T-helper 17 cell (primary cell): ENCODE results near the gene APOB. TPM values are rescaled to one million over a fixed set of nuclear protein-coding genes. Genes with fewer than 3 reads are reported as not detected.

Experiments
- ATAC-seq: fragments of 150-1000 bp; cut with Tn5 transposase; 2 replicates; pipeline ENCODE4 v1.10.0; 2021; ENCODE audit warnings: mild to moderate bottlenecking, moderate library complexity
- DNase-seq, 3 donors: peaks; one replicate each; pipeline versions ENCODE4 v3.0.0 to v3.0.0-alpha.2; 2020 to 2021
- H3K9me3 ChIP-seq: one replicate; pipeline ENCODE4 v1.7.0; 2013; ENCODE audit warnings: low read length, mild to moderate bottlenecking; ENCODE audit not compliant: control insufficient read depth, poor library complexity, severe bottlenecking
- H3K27ac Mint-ChIP-seq: one replicate; pipeline ENCODE4 v1.8.0; 2022; ENCODE audit warnings: mild to moderate bottlenecking, moderate library complexity, mixed read lengths
- H3K27me3 Mint-ChIP-seq: one replicate; pipeline ENCODE4 v1.8.0; 2022; ENCODE audit warnings: mixed read lengths
- H3K36me3 Mint-ChIP-seq: one replicate; pipeline ENCODE4 v1.8.0; 2022; ENCODE audit warnings: low read depth, mixed read lengths
- H3K4me1 Mint-ChIP-seq: one replicate; pipeline ENCODE4 v1.8.0; 2022; ENCODE audit warnings: mild to moderate bottlenecking, mixed read lengths
- H3K4me3 Mint-ChIP-seq: one replicate; pipeline ENCODE4 v1.8.0; 2022; ENCODE audit warnings: mild to moderate bottlenecking, moderate library complexity, mixed read lengths
- total RNA-seq, 4 donors: library from RNA in 2 of 4; stranded (reverse) in 2 of 4; gene quantifications; one replicate each; pipeline ENCODE4 v1.2.3 and lab custom pipeline; 2022 to 2026

The APOB gene
- total RNA-seq, 2 donors from 2014 or later, result not detected

- H3K27ac Mint-ChIP-seq, result no peak overlapping the region
- DNase-seq (no peak), ATAC-seq (no peak)
- H3K36me3 Mint-ChIP-seq, result peaks cover 3% of the 10 kb centered on the region
- H3K27me3 Mint-ChIP-seq, result peaks cover 53% of the 10 kb centered on the region
- H3K4me3 Mint-ChIP-seq, result no peak overlapping the region
- H3K4me1 Mint-ChIP-seq, result no peaks in the 10 kb centered on the region
- H3K9me3 ChIP-seq, result no peaks in the 10 kb centered on the region
Measured at GRCh38 chr2:20970068-20970467, 73.8 kb downstream of the APOB start.

- no peaks in the 10 kb centered on the region for H3K4me1 Mint-ChIP-seq
- no peak for DNase-seq
- no peak overlapping the region for H3K27ac Mint-ChIP-seq
- no peak overlapping the region for H3K4me3 Mint-ChIP-seq
- ATAC-seq, result no peak
- peaks cover 3% of the 10 kb centered on the region for H3K36me3 Mint-ChIP-seq
- H3K27me3 Mint-ChIP-seq, result peaks cover 66% of the 10 kb centered on the region
- H3K9me3 ChIP-seq, result no peaks in the 10 kb centered on the region
Measured at GRCh38 chr2:20966061-20966595, 77.7 kb downstream of the APOB start.

- peaks cover 70% of the 10 kb centered on the region for H3K27me3 Mint-ChIP-seq
- H3K4me3 Mint-ChIP-seq, result no peak overlapping the region
- H3K4me1 Mint-ChIP-seq, result no peaks in the 10 kb centered on the region
- H3K27ac Mint-ChIP-seq, result no peak overlapping the region
- H3K36me3 Mint-ChIP-seq, result peaks cover under 1% of the 10 kb centered on the region
- no peaks in the 10 kb centered on the region for H3K9me3 ChIP-seq
- ATAC-seq, result no peak
- no peak for DNase-seq
Measured at GRCh38 chr2:20965221-20965620, 78.7 kb downstream of the APOB start.

- no peak overlapping the region for H3K4me3 Mint-ChIP-seq
- H3K27ac Mint-ChIP-seq, result no peak overlapping the region
- ATAC-seq, result no peak
- H3K9me3 ChIP-seq, result no peaks in the 10 kb centered on the region
- H3K36me3 Mint-ChIP-seq, result no peaks in the 10 kb centered on the region
- no peaks in the 10 kb centered on the region for H3K4me1 Mint-ChIP-seq
- DNase-seq, result no peak
- H3K27me3 Mint-ChIP-seq, result peaks cover 68% of the 10 kb centered on the region
Measured at GRCh38 chr2:20963867-20964266, 80.0 kb downstream of the APOB start.

GRCh38 chr2:20962939-20963557 lies 80.8 kb downstream of the APOB start:
- Mint-ChIP-seq H3K36me3 (no peaks in the 10 kb centered on the region), H3K4me3 (no peak overlapping the region), H3K4me1 (no peaks in the 10 kb centered on the region), H3K27ac (no peak overlapping the region), H3K27me3 (peaks cover 65% of the 10 kb centered on the region)
- DNase-seq (peak; percentile 49 to 57 (median 51)), ATAC-seq (peak; percentile 74)
- H3K9me3 ChIP-seq, result no peaks in the 10 kb centered on the region

GRCh38 chr2:20961858-20962257 lies 82.0 kb downstream of the APOB start:
- no peaks in the 10 kb centered on the region for H3K9me3 ChIP-seq
- Mint-ChIP-seq H3K36me3 (no peaks in the 10 kb centered on the region), H3K4me1 (no peaks in the 10 kb centered on the region), H3K27me3 (peaks cover 57% of the 10 kb centered on the region), H3K27ac (no peak overlapping the region), H3K4me3 (no peak overlapping the region)
- DNase-seq (no peak), ATAC-seq (no peak)

GRCh38 chr2:20960003-20960402 lies 83.9 kb downstream of the APOB start:
- Mint-ChIP-seq H3K27me3 (peaks cover 42% of the 10 kb centered on the region), H3K36me3 (no peaks in the 10 kb centered on the region), H3K4me1 (no peaks in the 10 kb centered on the region), H3K4me3 (no peak overlapping the region), H3K27ac (no peak overlapping the region)
- H3K9me3 ChIP-seq, result no peaks in the 10 kb centered on the region
- ATAC-seq (no peak), DNase-seq (no peak)

- H3K4me3 Mint-ChIP-seq, result no peak overlapping the region
- H3K27me3 Mint-ChIP-seq, result peaks cover 41% of the 10 kb centered on the region
- no peaks in the 10 kb centered on the region for H3K9me3 ChIP-seq
- H3K27ac Mint-ChIP-seq, result no peak overlapping the region
- DNase-seq (no peak), ATAC-seq (no peak)
- H3K36me3 Mint-ChIP-seq, result no peaks in the 10 kb centered on the region
- no peaks in the 10 kb centered on the region for H3K4me1 Mint-ChIP-seq
Measured at GRCh38 chr2:20959252-20959651, 84.6 kb downstream of the APOB start.

GRCh38 chr2:20957788-20958525 lies 85.9 kb downstream of the APOB start:
- DNase-seq, result no peak
- no peak for ATAC-seq
- H3K27ac Mint-ChIP-seq, result no peak overlapping the region
- no peaks in the 10 kb centered on the region for H3K36me3 Mint-ChIP-seq
- H3K4me3 Mint-ChIP-seq, result no peak overlapping the region
- peaks cover 34% of the 10 kb centered on the region for H3K27me3 Mint-ChIP-seq
- no peaks in the 10 kb centered on the region for H3K9me3 ChIP-seq
- no peaks in the 10 kb centered on the region for H3K4me1 Mint-ChIP-seq

- H3K4me3 Mint-ChIP-seq, result no peak overlapping the region
- H3K27ac Mint-ChIP-seq, result no peak overlapping the region
- no peaks in the 10 kb centered on the region for H3K36me3 Mint-ChIP-seq
- peaks cover 15% of the 10 kb centered on the region for H3K27me3 Mint-ChIP-seq
- H3K4me1 Mint-ChIP-seq, result no peaks in the 10 kb centered on the region
- DNase-seq, result no peak
- ATAC-seq, result no peak
- H3K9me3 ChIP-seq, result no peaks in the 10 kb centered on the region
Measured at GRCh38 chr2:20955277-20956026, 88.4 kb downstream of the APOB start.

- ATAC-seq (no peak), DNase-seq (no peak)
- H3K4me3 Mint-ChIP-seq, result no peak overlapping the region
- H3K27ac Mint-ChIP-seq, result no peak overlapping the region
- no peaks in the 10 kb centered on the region for H3K36me3 Mint-ChIP-seq
- H3K9me3 ChIP-seq, result no peaks in the 10 kb centered on the region
- H3K4me1 Mint-ChIP-seq, result no peaks in the 10 kb centered on the region
- H3K27me3 Mint-ChIP-seq, result peaks cover 13% of the 10 kb centered on the region
Measured at GRCh38 chr2:20953146-20953824, 90.6 kb downstream of the APOB start.
